HG02840 (cell line): ENCODE measurements around the gene CEP68.

Source experiments
- ATAC-seq: cut with Tn5 transposase; IDR thresholded peaks from one replicate; pipeline ENCODE4 v1.9.1; 2021; ENCODE audit warnings: mild to moderate bottlenecking, moderate library complexity, moderate number of reproducible peaks; ENCODE audit not compliant: unreplicated experiment, low FRiP score

CEP68 gene

GRCh38 chr2:65075605-65076344 is 19.6 kb downstream of the CEP68 start:
- no peak for ATAC-seq

GRCh38 chr2:65076345-65076710 is 20.1 kb downstream of the CEP68 start:
- no peak for ATAC-seq

- ATAC-seq = no peak
Measured at GRCh38 chr2:65077898-65078297, 21.7 kb downstream of the CEP68 start.

- ATAC-seq = no peak
Measured at GRCh38 chr2:65079017-65079416, 22.8 kb downstream of the CEP68 start.

- ATAC-seq = no peak
Measured at GRCh38 chr2:65081232-65081685, 25.0 kb downstream of the CEP68 start.

GRCh38 chr2:65085148-65085547 is 28.9 kb downstream of the CEP68 start:
- no peak for ATAC-seq

GRCh38 chr2:65092791-65093190 is 36.6 kb downstream of the CEP68 start:
- ATAC-seq = no peak

GRCh38 chr2:65093211-65093610 is 37.0 kb downstream of the CEP68 start:
- ATAC-seq = no peak

GRCh38 chr2:65096948-65097347 is 40.7 kb downstream of the CEP68 start:
- no peak for ATAC-seq

- no peak for ATAC-seq
Measured at GRCh38 chr2:65097844-65098243, 41.6 kb downstream of the CEP68 start.

- ATAC-seq = no peak
Measured at GRCh38 chr2:65098741-65099140, 42.5 kb downstream of the CEP68 start.

GRCh38 chr2:65101071-65101470 is 44.9 kb downstream of the CEP68 start:
- no peak for ATAC-seq

GRCh38 chr2:65103013-65103715 is 46.9 kb downstream of the CEP68 start:
- ATAC-seq = no peak

- ATAC-seq = no peak
Measured at GRCh38 chr2:65107530-65107929, 51.3 kb downstream of the CEP68 start.

- ATAC-seq = no peak
Measured at GRCh38 chr2:65108780-65109179, 52.6 kb downstream of the CEP68 start.

- no peak for ATAC-seq
Measured at GRCh38 chr2:65112633-65113032, 56.4 kb downstream of the CEP68 start.

GRCh38 chr2:65113229-65113628 is 57.0 kb downstream of the CEP68 start:
- no peak for ATAC-seq

- ATAC-seq = no peak
Measured at GRCh38 chr2:65113816-65114215, 57.6 kb downstream of the CEP68 start.

- ATAC-seq = no peak
Measured at GRCh38 chr2:65114921-65115320, 58.7 kb downstream of the CEP68 start.

GRCh38 chr2:65116645-65117044 is 60.4 kb downstream of the CEP68 start:
- no peak for ATAC-seq

GRCh38 chr2:65120990-65121693 is 64.9 kb downstream of the CEP68 start:
- ATAC-seq = no peak
